Tibial nerve (tissue), 4 donors: Measurements from ENCODE around the gene STAT3. TPM values are rescaled to one million over a fixed set of nuclear protein-coding genes. Genes with fewer than 3 reads are reported as not detected.
"Not testable (repeated sequence)": the region's sequence is repeated elsewhere in the genome, so short reads cannot be mapped to it uniquely, and the experiment has no call there.

ENCODE experiments used
- DNase-seq, 2 donors: peaks; one replicate each; pipeline ENCODE4 v3.0.0-alpha.2; 2019; ENCODE audit warnings: low spot score in 2 of 2
- H3K27ac ChIP-seq, 4 donors: fragments of 200-600 bp; sonication (generic) in 3 of 4; one replicate each; pipeline ENCODE4 v1.5.1; 2017 to 2019; ENCODE audit warnings: mild to moderate bottlenecking in 1 of 4
- H3K27me3 ChIP-seq, 2 donors: fragments of 200-600 bp; sonication (generic) in 1 of 2; one replicate each; pipeline versions ENCODE4 v1.5.1 to v1.6.0; 2017 to 2019
- H3K36me3 ChIP-seq, 3 donors: fragments of 200-600 bp; sonication (generic); one replicate each; pipeline ENCODE4 v1.5.1; 2018 to 2019
- H3K4me1 ChIP-seq, 4 donors: fragments of 200-600 bp; sonication (generic) in 3 of 4; one replicate each; pipeline ENCODE4 v1.5.1; 2017 to 2019
- H3K4me3 ChIP-seq, 4 donors: fragments of 200-600 bp; sonication (generic) in 3 of 4; one replicate each; pipeline ENCODE4 v1.5.1; 2017 to 2019; ENCODE audit warnings: mild to moderate bottlenecking in 1 of 4, moderate library complexity in 1 of 4
- H3K9me3 ChIP-seq, 4 donors: fragments of 200-600 bp; sonication (generic) in 3 of 4; one replicate each; pipeline ENCODE4 v1.5.1; 2017 to 2019
- EP300 ChIP-seq, 2 donors: sonication (generic); formaldehyde crosslinking; IDR thresholded peaks; one replicate each; pipeline ENCODE4 v1.6.1; 2017; ENCODE audit warnings: antibody characterized with exemption in 2 of 2, mild to moderate bottlenecking in 1 of 2
- POLR2A ChIP-seq, 2 donors: fragments of 450-650 bp; IDR thresholded peaks; one replicate each; pipeline ENCODE4 v1.6.1; 2017; ENCODE audit warnings: antibody characterized with exemption in 2 of 2, mild to moderate bottlenecking in 2 of 2, moderate library complexity in 2 of 2
- WGBS, 2 donors: methylation state at CpG; one replicate each; pipeline ENCODE4 v1.1.5; 2018; 5-methylcytosine and 5-hydroxymethylcytosine counted together
- total RNA-seq, 4 donors: library from RNA; depleted of rRNA; stranded (reverse); fragments of >200 nt; gene quantifications; one replicate each; pipeline ENCODE4 v1.1.0, GENCODE V29; 2016
- TF ChIP-seq, protein P1 (sequence below), 5 experiments: fragments of 200-600 bp in 3 of 5; fragments of 450-650 bp in 2 of 5; sonication (generic) in 3 of 5; IDR thresholded peaks; one replicate each; pipeline ENCODE4 v1.5.1; 2016 to 2019; ENCODE audit warnings: antibody characterized with exemption in 5 of 5, mild to moderate bottlenecking in 3 of 5, moderate library complexity in 2 of 5

STAT3 gene
- total RNA-seq, 4 donors from 2014 or later = 133 to 322 (median 188) TPM

DNA sequence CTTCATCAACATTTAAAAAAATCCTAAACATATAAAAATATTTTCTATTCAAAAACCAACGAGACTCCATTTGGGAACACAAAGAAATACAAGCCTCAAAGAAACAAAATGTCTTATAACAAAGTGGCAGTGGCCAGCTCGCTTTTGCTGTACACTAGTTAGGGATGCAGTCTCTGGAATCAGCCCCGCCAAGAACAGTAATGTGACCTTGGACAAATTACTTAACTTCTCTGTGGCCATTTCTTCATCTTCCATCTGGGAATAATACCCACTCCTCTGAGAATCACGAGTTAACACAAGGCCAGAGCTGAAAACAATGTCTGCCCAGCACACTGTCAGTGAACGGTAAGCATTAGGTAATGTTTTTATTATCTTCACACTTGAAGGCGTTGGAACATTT, 117.6 kb downstream of the STAT3 start:
- no peak for DNase-seq
- peaks cover 0 to 66% (median 27%) of the 10 kb centered on the region in 4 donors for H3K4me1 ChIP-seq
- TF ChIP-seq POLR2A (IDR thresholded peaks at IDR 0.05) (no peak), EP300 (IDR thresholded peaks at IDR 0.05) (peak in 1 of 2 donors; percentile 19)
- no peak overlapping the region for H3K27ac ChIP-seq
- 59 to 61% methylated on average over 6 of the region's 6 CpGs for WGBS, 2 donors
- H3K36me3 ChIP-seq = no peaks in the 10 kb centered on the region
- no peaks in the 10 kb centered on the region for H3K9me3 ChIP-seq
- H3K27me3 ChIP-seq = no peaks in the 10 kb centered on the region
- no peak overlapping the region for H3K4me3 ChIP-seq

DNA sequence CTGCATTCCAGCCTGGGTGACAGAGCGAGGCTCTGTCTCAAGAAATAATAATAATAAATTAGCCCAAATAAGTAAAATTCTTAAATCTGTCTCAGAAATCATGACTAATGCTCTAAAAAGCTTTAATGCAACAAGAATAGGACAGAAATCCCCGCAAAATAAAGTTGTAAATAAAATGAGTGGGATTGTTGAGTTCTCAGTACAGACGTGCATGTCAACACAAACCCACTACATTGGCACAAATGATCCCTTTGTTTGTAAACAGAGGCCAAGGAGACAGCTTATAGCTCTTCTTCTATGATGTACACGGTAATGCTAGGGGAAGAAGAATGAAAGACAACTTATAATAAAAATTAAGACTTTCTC, 118.1 kb downstream of the STAT3 start:
- no peaks in the 10 kb centered on the region for H3K36me3 ChIP-seq
- H3K4me1 ChIP-seq = peaks cover 0 to 68% (median 27%) of the 10 kb centered on the region in 4 donors
- H3K27me3 ChIP-seq = no peaks in the 10 kb centered on the region
- TF ChIP-seq, protein P1, sequence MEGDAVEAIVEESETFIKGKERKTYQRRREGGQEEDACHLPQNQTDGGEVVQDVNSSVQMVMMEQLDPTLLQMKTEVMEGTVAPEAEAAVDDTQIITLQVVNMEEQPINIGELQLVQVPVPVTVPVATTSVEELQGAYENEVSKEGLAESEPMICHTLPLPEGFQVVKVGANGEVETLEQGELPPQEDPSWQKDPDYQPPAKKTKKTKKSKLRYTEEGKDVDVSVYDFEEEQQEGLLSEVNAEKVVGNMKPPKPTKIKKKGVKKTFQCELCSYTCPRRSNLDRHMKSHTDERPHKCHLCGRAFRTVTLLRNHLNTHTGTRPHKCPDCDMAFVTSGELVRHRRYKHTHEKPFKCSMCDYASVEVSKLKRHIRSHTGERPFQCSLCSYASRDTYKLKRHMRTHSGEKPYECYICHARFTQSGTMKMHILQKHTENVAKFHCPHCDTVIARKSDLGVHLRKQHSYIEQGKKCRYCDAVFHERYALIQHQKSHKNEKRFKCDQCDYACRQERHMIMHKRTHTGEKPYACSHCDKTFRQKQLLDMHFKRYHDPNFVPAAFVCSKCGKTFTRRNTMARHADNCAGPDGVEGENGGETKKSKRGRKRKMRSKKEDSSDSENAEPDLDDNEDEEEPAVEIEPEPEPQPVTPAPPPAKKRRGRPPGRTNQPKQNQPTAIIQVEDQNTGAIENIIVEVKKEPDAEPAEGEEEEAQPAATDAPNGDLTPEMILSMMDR (IDR thresholded peaks at IDR 0.05) = no peak
- TF ChIP-seq EP300 (IDR thresholded peaks at IDR 0.05) = no peak
- no peak for TF ChIP-seq POLR2A (IDR thresholded peaks at IDR 0.05)
- WGBS, 2 donors = 46 to 52% methylated on average over 4 of the region's 4 CpGs
- no peak for DNase-seq
- H3K27ac ChIP-seq = peak overlapping the region in 1 of 4 donors; percentile 13
- no peaks in the 10 kb centered on the region for H3K9me3 ChIP-seq
- H3K4me3 ChIP-seq = no peak overlapping the region

DNA sequence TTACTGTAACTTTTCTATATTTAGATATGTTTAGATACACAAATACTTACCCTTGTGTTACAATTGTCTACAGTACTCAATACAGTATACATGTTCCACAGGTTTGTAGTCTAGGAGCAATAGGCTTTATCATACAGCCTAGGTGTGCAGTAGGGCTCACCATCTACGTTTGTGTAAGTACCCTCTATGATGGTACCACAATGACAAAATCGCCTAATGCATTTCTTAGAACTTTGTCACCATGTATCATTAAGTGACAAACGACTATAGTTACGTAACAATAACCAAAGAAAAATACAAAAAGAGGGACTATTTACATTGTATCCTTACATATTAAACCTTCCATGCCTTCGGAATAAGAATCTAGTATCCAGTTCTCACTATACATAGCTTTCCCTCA, 120.0 kb downstream of the STAT3 start:
- TF ChIP-seq, protein P1 (IDR thresholded peaks at IDR 0.05) = no peak
- no peak for TF ChIP-seq EP300 (IDR thresholded peaks at IDR 0.05)
- TF ChIP-seq POLR2A (IDR thresholded peaks at IDR 0.05) = no peak
- 91% methylated on average over 5 of the region's 5 CpGs for WGBS, 2 donors
- Histone ChIP-seq H3K36me3 (no peaks in the 10 kb centered on the region), H3K27me3 (no peaks in the 10 kb centered on the region), H3K4me1 (peaks cover 0 to 49% (median 13%) of the 10 kb centered on the region in 4 donors), H3K27ac (no peak overlapping the region), H3K4me3 (no peak overlapping the region), H3K9me3 (no peaks in the 10 kb centered on the region)
- no peak for DNase-seq

DNA sequence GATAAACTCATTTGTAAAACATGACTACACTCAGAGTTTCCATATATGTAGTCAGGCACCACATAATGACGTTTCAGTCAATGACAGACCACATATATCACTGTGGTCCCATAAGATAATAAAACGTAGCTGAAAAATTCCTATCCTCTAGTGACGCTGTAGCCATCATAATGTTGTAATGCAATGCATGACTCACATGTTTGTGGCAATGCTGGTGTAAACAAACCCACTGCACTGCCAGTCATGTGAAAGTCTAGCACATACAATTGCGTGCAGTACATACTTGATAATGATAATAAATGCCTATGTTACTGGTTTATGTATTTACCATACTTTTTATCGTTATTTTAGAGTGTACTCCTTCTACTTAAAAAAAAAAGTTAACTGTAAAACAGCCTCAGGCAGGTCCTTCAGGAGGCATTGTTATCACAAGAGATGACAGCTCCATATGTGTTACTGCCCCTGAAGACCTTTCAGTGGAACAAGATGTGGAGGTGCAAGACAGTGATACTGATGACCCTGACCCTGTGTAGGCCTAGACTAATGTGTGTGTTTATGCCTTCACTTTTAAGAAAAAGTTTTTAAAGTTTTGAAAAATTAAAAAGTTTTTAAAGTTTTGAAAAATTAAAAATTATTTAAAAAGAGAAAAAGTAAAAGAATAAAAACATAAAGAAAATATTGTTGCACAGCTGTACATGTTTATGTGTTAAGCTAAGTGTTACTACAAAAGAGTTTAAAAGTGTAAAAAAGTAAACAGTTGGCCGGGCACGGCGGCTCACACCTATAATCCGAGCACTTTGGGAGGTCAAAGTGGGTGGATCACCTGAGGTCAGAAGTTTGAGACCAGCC, 121.1 kb downstream of the STAT3 start:
- H3K36me3 ChIP-seq = no peaks in the 10 kb centered on the region
- WGBS, 2 donors = 58 to 67% methylated on average over 9 of the region's 9 CpGs
- H3K27me3 ChIP-seq = no peaks in the 10 kb centered on the region
- H3K4me3 ChIP-seq = no peak overlapping the region
- H3K4me1 ChIP-seq = peaks cover 0 to 38% (median 8%) of the 10 kb centered on the region in 4 donors
- no peaks in the 10 kb centered on the region for H3K9me3 ChIP-seq
- TF ChIP-seq POLR2A (IDR thresholded peaks at IDR 0.05) = no peak
- TF ChIP-seq, protein P1 (IDR thresholded peaks at IDR 0.05) = no peak
- TF ChIP-seq EP300 (IDR thresholded peaks at IDR 0.05) = no peak
- no peak overlapping the region for H3K27ac ChIP-seq
- no peak for DNase-seq

DNA sequence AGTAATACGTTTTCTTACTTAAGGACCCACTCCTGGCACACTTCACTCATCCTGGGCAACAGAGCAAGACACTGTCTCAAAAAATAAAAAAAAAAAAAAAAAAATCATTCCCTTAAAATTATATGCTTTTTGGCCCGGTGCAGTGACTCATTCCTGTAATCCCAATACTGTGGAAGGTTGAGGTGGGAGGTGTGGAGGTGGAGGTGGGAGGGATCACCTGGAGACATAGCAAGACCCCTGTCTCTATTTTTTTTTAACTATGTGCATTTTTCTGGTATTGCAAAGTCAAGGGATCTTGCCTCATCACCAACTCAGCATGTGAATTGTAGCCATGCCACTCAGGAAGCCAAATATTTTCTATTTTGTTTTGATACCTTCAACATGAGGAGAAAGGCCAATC, 121.8 kb downstream of the STAT3 start:
- H3K36me3 ChIP-seq = no peaks in the 10 kb centered on the region
- H3K27ac ChIP-seq = no peak overlapping the region
- H3K4me1 ChIP-seq = peaks cover 0 to 32% (median 8%) of the 10 kb centered on the region in 4 donors
- H3K4me3 ChIP-seq = no peak overlapping the region
- TF ChIP-seq, protein P1 (IDR thresholded peaks at IDR 0.05) = no peak
- no peak for TF ChIP-seq POLR2A (IDR thresholded peaks at IDR 0.05)
- TF ChIP-seq EP300 (IDR thresholded peaks at IDR 0.05) = no peak
- H3K9me3 ChIP-seq = no peaks in the 10 kb centered on the region
- no peak for DNase-seq
- no peaks in the 10 kb centered on the region for H3K27me3 ChIP-seq
- 87 to 96% methylated on average over 2 of the region's 2 CpGs for WGBS, 2 donors

DNA sequence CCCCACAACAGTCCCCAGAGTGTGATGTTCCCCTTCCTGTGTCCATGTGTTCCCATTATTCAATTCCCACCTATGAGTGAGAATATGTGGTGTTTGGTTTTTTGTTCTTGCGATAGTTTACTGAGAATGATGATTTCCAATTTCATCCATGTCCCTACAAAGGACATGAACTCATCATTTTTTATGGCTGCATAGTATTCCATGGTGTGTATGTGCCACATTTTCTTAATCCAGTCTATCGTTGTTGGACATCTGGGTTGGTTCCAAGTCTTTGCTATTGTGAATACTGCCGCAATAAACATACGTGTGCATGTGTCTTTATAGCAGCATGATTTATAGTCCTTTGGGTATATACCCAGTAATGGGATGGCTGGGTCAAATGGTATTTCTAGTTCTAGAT, 123.9 kb downstream of the STAT3 start:
- no CpG with 5 or more reads among the region's 4 CpGs for WGBS, 2 donors
- H3K9me3 ChIP-seq, H3K36me3 ChIP-seq, DNase-seq, H3K27ac ChIP-seq, H3K27me3 ChIP-seq, H3K4me3 ChIP-seq: not testable (repeated sequence)
- H3K4me1 ChIP-seq = peaks cover 0 to 13% (median 6%) of the 10 kb centered on the region in 4 donors
